Vagina (tissue), 2 donors: ENCODE measurements around the gene MMP7. TPM values are rescaled to one million over a fixed set of nuclear protein-coding genes. Genes with fewer than 3 reads are reported as not detected.

Experiments used
- DNase-seq, 2 donors: peaks; one replicate each; pipeline ENCODE4 v3.0.0-alpha.2; 2017; ENCODE audit errors: extremely low spot score in 2 of 2
- H3K27ac ChIP-seq: fragments of 200-600 bp; sonication (generic); one replicate; pipeline ENCODE4 v1.5.1; 2019
- H3K27me3 ChIP-seq: fragments of 200-600 bp; sonication (generic); one replicate; pipeline ENCODE4 v1.5.1; 2019
- H3K36me3 ChIP-seq, 2 donors: fragments of 200-600 bp; sonication (generic); one replicate each; pipeline ENCODE4 v1.5.1; 2017 to 2019
- H3K4me1 ChIP-seq: fragments of 200-600 bp; sonication (generic); one replicate; pipeline ENCODE4 v1.5.1; 2019
- H3K4me3 ChIP-seq, 2 donors: fragments of 200-600 bp; sonication (generic); 1 replicate in 1 of 2; 2 replicates in 1 of 2; pipeline ENCODE4 v1.5.1; 2016 to 2019
- H3K9me3 ChIP-seq: fragments of 200-600 bp; sonication (generic); one replicate; pipeline ENCODE4 v1.5.1; 2019
- CTCF ChIP-seq, 3 experiments: fragments of 450-650 bp in 2 of 3; fragments of 200-600 bp in 1 of 3; sonication (generic) in 1 of 3; IDR thresholded peaks; one replicate each; pipeline ENCODE4 v1.5.1; 2017 to 2019; ENCODE audit warnings: antibody characterized with exemption in 3 of 3, mild to moderate bottlenecking in 2 of 3, moderate library complexity in 2 of 3
- POLR2A ChIP-seq, 2 donors: fragments of 450-650 bp; IDR thresholded peaks; one replicate each; pipeline ENCODE4 v1.6.1; 2017; ENCODE audit warnings: antibody characterized with exemption in 2 of 2, mild to moderate bottlenecking in 2 of 2, moderate library complexity in 2 of 2
- POLR2AphosphoS5 ChIP-seq, 2 donors: sonication (generic); formaldehyde crosslinking; IDR thresholded peaks; one replicate each; pipeline ENCODE4 v1.9.0; 2017; ENCODE audit warnings: antibody characterized with exemption in 2 of 2, mild to moderate bottlenecking in 2 of 2, low read depth in 1 of 2; ENCODE audit not compliant: insufficient read depth in 1 of 2
- intact Hi-C: fragments of 100-400 bp; cut with DNase I; formaldehyde crosslinking; loops from one replicate; pipeline ENCODE4 v1.15.1; 2023
- total RNA-seq: library from RNA; depleted of rRNA; stranded (reverse); fragments of >200 nt; gene quantifications from one replicate; pipeline ENCODE4 v1.2.3, GENCODE V29; 2016

MMP7 gene
- total RNA-seq, 1 donor from 2014 or later: 6.9 TPM

- DNase-seq: no peak
- TF ChIP-seq CTCF (IDR thresholded peaks at IDR 0.05): no peak
- no peak for TF ChIP-seq POLR2AphosphoS5 (IDR thresholded peaks at IDR 0.05; ENCODE audit: insufficient read depth in 1 of 2, low read depth in 1 of 2)
- no peak for TF ChIP-seq POLR2A (IDR thresholded peaks at IDR 0.05)
Observed at GRCh38 chr11:102471474-102471873, 59.1 kb downstream of the MMP7 start.

More at GRCh38 chr11:102471474-102471873, 59.1 kb downstream of the MMP7 start:
- H3K36me3 ChIP-seq: no peaks in the 10 kb centered on the region
- intact Hi-C loops: no loop called here
- no peak overlapping the region for H3K27ac ChIP-seq
- H3K4me3 ChIP-seq: no peak overlapping the region
- H3K27me3 ChIP-seq: no peaks in the 10 kb centered on the region
- peaks cover 31% of the 10 kb centered on the region for H3K4me1 ChIP-seq
- no peaks in the 10 kb centered on the region for H3K9me3 ChIP-seq

Other genes with a start within 250 kb of the MMP7 start
- gene BIRC3, start 213.3 kb downstream of the MMP7 start, total RNA-seq: 7.1 TPM
- gene BIRC2, start 183.5 kb downstream of the MMP7 start, total RNA-seq: 52.1 TPM
- gene TMEM123, start 78.0 kb downstream of the MMP7 start, total RNA-seq: 156 TPM
- not detected for gene MMP20, start 94.6 kb upstream of the MMP7 start, total RNA-seq
- not detected for gene MMP27, start 175.0 kb upstream of the MMP7 start, total RNA-seq
- gene MMP8, start 194.2 kb upstream of the MMP7 start, total RNA-seq: not detected
- gene MMP10, start 249.9 kb upstream of the MMP7 start, total RNA-seq: not detected